ENCODE measurements around the gene ZNF454.

DNA sequence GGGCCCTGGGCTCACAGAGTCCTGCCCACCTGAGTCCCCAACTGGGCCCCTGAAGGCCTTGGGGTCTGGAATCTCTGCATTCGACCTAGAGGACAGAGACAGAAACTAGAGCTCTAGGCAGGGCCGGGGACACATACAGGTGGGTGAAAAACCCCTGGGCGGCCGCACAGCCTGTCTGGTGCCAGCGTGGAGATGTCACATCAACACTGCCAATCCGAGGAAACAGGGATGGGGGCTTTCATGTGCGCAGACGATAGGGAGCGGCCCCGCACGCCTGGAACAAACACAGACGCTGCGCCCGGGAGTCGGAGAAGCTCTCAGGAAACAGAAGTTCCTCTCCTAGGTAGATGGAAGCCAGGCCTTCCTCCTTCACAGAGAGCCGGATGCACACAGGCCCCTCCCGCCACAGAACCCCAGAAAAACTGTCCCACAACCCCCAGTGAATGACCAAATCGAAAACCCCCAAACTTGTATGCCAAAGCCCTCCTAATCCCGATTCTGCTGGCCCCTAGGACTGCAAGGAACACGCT is 52.3 kb downstream of the ZNF454 start:
- TF ChIP-seq, protein P1, sequence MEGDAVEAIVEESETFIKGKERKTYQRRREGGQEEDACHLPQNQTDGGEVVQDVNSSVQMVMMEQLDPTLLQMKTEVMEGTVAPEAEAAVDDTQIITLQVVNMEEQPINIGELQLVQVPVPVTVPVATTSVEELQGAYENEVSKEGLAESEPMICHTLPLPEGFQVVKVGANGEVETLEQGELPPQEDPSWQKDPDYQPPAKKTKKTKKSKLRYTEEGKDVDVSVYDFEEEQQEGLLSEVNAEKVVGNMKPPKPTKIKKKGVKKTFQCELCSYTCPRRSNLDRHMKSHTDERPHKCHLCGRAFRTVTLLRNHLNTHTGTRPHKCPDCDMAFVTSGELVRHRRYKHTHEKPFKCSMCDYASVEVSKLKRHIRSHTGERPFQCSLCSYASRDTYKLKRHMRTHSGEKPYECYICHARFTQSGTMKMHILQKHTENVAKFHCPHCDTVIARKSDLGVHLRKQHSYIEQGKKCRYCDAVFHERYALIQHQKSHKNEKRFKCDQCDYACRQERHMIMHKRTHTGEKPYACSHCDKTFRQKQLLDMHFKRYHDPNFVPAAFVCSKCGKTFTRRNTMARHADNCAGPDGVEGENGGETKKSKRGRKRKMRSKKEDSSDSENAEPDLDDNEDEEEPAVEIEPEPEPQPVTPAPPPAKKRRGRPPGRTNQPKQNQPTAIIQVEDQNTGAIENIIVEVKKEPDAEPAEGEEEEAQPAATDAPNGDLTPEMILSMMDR (conservative IDR thresholded peaks at IDR 0.05; ENCODE audit: low read length) = no peak
- no peak for TF ChIP-seq EZH2phosphoT487 (IDR thresholded peaks at IDR 0.05; ENCODE audit: borderline replicate concordance, low read depth, low read length)
